Measurements from ENCODE around the gene CNOT3. TPM values are rescaled to one million over a fixed set of nuclear protein-coding genes. Genes with fewer than 3 reads are reported as not detected.

The CNOT3 gene
- total and polyA plus RNA-seq, 9 of the 15 experiments (the other 6 are each of a cell fraction or from before 2014, with no cell fraction given): 0.27 to 60.4 (median 9.9) TPM

DNA sequence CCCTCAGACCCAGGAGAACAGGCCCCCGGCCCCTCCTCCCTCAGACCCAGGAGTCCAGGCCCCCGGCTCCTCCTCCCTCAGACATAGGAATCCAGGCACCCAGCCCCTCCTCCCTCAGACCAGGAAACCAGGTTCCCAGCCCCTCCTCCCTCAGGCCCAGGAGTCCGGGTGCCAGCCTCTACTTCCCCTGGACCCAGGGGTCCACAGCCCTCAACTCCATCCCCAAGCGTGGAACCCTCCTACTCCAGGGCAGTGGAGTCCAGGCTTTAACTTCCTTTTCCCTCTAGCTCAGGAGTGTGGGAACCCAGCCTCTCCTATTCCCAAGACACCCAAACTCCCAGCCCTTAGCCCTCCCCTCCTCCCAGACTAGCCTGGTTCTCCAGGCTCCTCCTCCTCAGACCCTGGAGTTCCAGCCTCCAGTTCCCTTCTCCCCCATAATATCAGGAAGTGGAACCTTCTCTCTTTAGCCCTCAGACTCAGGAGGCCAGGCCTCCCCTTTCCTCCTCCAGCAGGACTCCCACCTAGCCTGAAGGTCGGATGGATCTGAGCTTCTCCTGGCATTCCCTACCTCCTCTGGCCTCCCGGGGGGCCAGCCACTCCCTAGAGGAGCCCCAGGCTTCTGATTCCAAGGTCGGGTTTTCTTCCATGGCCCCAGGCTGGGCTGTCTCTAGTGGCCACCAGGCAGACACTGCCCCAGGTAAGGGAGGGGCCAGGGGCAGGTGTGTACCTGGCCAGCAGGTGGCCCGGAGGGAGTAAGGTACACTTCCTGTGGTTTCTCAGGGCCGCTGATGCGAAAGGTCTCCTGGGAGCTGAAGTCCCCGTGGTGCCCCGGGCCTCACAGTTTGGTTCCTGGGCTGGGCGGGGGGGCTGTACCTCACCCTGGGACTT is 35.2 kb downstream of the CNOT3 start, which contains the start of gene TMC4 (continued):
- TF ChIP-seq ZSCAN32 (CRISPR knock-in tag; IDR thresholded peaks at IDR 0.05) (no peak), NFIX (CRISPR knock-in tag; IDR thresholded peaks at IDR 0.05; ENCODE audit: low read depth) (no peak), ZNF175 (CRISPR knock-in tag; IDR thresholded peaks at IDR 0.05; ENCODE audit: low read depth) (no peak), KDM1A (IDR thresholded peaks at IDR 0.05) (no peak), GTF2E2 (tag; IDR thresholded peaks at IDR 0.05) (no peak), POLR2AphosphoS2 (IDR thresholded peaks at IDR 0.05; ENCODE audit: low read length) (peak; percentile 60), MECOM (CRISPR knock-in tag; IDR thresholded peaks at IDR 0.05) (no peak), ELF2 (CRISPR knock-in tag; IDR thresholded peaks at IDR 0.05) (no peak), PHF21A (IDR thresholded peaks at IDR 0.05; ENCODE audit: borderline replicate concordance, low read depth) (no peak), SETDB1 (IDR thresholded peaks at IDR 0.05; ENCODE audit: low read length) (no peak), NR2C1 (IDR thresholded peaks at IDR 0.05) (no peak), NR2C1 (tag; IDR thresholded peaks at IDR 0.05) (0 out of 2 replicates have a peak, but pooled peaks have one; percentile 13), ZNF644 (tag; IDR thresholded peaks at IDR 0.05; ENCODE audit: low read depth) (no peak), ETS2 (tag; IDR thresholded peaks at IDR 0.05; ENCODE audit: borderline replicate concordance, poor library complexity, severe bottlenecking) (no peak), HCFC1 (IDR thresholded peaks at IDR 0.05; ENCODE audit: low read depth, low read length) (peak; percentile 15; the same call in 1 of the 2 replicates), LEF1 (IDR thresholded peaks at IDR 0.05) (no peak), ZC3H8 (IDR thresholded peaks at IDR 0.05) (no peak), CTBP1 (IDR thresholded peaks at IDR 0.05; ENCODE audit: borderline replicate concordance) (peak; percentile 82), MYNN (IDR thresholded peaks at IDR 0.05) (peak; percentile 35), MYNN (CRISPR knock-in tag; IDR thresholded peaks at IDR 0.05) (no peak), ZNF830 (CRISPR knock-in tag; IDR thresholded peaks at IDR 0.05) (no peak), ARHGAP35 (IDR thresholded peaks at IDR 0.05; ENCODE audit: partially characterized antibody) (no peak)
- TF ChIP-seq, protein P1, sequence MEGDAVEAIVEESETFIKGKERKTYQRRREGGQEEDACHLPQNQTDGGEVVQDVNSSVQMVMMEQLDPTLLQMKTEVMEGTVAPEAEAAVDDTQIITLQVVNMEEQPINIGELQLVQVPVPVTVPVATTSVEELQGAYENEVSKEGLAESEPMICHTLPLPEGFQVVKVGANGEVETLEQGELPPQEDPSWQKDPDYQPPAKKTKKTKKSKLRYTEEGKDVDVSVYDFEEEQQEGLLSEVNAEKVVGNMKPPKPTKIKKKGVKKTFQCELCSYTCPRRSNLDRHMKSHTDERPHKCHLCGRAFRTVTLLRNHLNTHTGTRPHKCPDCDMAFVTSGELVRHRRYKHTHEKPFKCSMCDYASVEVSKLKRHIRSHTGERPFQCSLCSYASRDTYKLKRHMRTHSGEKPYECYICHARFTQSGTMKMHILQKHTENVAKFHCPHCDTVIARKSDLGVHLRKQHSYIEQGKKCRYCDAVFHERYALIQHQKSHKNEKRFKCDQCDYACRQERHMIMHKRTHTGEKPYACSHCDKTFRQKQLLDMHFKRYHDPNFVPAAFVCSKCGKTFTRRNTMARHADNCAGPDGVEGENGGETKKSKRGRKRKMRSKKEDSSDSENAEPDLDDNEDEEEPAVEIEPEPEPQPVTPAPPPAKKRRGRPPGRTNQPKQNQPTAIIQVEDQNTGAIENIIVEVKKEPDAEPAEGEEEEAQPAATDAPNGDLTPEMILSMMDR (IDR thresholded peaks at IDR 0.05 in 2 of 3, conservative IDR thresholded peaks at IDR 0.05 in 1 of 3; ENCODE audit: insufficient read depth in 2 of 3, low read depth in 1 of 3, low read length in 3 of 3): peak in 2 of 3 experiments; percentile 22 to 58; a peak in 3 of 6 replicates

Data from K562 (cell line).